ENCODE data around the gene VWC2. TPM values are rescaled to one million over a fixed set of nuclear protein-coding genes. Genes with fewer than 3 reads are reported as not detected.

The VWC2 gene
- total RNA-seq, 1 experiment from 2014 or later, result not detected

DNA sequence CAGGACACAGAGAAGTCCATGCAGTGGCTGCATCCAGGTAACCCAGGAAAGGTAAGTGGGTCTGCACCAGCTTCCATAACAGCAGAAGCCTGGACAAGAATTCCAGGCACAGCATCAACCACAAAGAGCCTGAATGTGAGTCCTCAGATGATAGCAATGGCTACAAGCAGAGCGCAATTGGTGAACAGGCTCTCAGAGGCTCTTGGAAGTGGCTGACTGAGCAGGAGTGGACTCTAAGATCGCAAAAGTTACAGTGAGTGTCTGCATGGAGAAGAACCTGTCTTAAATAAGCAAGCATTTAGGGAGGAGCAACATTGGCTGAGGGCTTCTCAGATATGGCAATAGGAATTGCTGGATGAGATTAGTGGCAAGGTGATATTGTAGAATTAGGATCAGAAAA lies 41.6 kb upstream of the VWC2 start:
- POLR2A ChIA-PET, result no interaction called here
- intact Hi-C loops (cut with micrococcal nuclease; ENCODE audit: unreplicated experiment) (no loop called here), in situ Hi-C loops (cut with HindIII; ENCODE audit: low pct_unique_long_range_greater_than_20kb, low sequenced_read_pairs) (no loop called here)
- Histone ChIP-seq H3K27me3 (ENCODE audit: control insufficient read depth, insufficient read depth, low read length) (no peaks in the 10 kb centered on the region), H3K27ac (ENCODE audit: low read length) (no peak overlapping the region), H3K9me3 (ENCODE audit: control insufficient read depth, insufficient read depth, low read depth, low read length) (peaks cover 3% of the 10 kb centered on the region; the same call in 1 of the 2 replicates), H3K4me1 (ENCODE audit: control insufficient read depth, insufficient read depth, low read length) (no peaks in the 10 kb centered on the region), H3K36me3 (ENCODE audit: control insufficient read depth, insufficient read depth, low read length) (no peaks in the 10 kb centered on the region), H3K4me3 (ENCODE audit: low read depth in 2 of 2, low read length in 2 of 2) (no peak overlapping the region)
- DNase-seq (ENCODE audit: low read depth, low spot score) (no peak), ATAC-seq (no peak)
- BruUV-seq (replicated peaks), result no TSS peak
- CTCF ChIA-PET, result no interaction called here
- TF ChIP-seq POLR2AphosphoS5 (IDR thresholded peaks at IDR 0.05; ENCODE audit: low read depth, low read length) (no peak), TCF7L2 (IDR thresholded peaks at IDR 0.05; ENCODE audit: low read depth, low read length) (no peak), SIN3A (IDR thresholded peaks at IDR 0.05; ENCODE audit: borderline replicate concordance, insufficient read depth, low read depth, low read length) (no peak)
- TF ChIP-seq, protein P1, sequence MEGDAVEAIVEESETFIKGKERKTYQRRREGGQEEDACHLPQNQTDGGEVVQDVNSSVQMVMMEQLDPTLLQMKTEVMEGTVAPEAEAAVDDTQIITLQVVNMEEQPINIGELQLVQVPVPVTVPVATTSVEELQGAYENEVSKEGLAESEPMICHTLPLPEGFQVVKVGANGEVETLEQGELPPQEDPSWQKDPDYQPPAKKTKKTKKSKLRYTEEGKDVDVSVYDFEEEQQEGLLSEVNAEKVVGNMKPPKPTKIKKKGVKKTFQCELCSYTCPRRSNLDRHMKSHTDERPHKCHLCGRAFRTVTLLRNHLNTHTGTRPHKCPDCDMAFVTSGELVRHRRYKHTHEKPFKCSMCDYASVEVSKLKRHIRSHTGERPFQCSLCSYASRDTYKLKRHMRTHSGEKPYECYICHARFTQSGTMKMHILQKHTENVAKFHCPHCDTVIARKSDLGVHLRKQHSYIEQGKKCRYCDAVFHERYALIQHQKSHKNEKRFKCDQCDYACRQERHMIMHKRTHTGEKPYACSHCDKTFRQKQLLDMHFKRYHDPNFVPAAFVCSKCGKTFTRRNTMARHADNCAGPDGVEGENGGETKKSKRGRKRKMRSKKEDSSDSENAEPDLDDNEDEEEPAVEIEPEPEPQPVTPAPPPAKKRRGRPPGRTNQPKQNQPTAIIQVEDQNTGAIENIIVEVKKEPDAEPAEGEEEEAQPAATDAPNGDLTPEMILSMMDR (IDR thresholded peaks at IDR 0.05), result no peak
- TF ChIP-seq, protein P2, sequence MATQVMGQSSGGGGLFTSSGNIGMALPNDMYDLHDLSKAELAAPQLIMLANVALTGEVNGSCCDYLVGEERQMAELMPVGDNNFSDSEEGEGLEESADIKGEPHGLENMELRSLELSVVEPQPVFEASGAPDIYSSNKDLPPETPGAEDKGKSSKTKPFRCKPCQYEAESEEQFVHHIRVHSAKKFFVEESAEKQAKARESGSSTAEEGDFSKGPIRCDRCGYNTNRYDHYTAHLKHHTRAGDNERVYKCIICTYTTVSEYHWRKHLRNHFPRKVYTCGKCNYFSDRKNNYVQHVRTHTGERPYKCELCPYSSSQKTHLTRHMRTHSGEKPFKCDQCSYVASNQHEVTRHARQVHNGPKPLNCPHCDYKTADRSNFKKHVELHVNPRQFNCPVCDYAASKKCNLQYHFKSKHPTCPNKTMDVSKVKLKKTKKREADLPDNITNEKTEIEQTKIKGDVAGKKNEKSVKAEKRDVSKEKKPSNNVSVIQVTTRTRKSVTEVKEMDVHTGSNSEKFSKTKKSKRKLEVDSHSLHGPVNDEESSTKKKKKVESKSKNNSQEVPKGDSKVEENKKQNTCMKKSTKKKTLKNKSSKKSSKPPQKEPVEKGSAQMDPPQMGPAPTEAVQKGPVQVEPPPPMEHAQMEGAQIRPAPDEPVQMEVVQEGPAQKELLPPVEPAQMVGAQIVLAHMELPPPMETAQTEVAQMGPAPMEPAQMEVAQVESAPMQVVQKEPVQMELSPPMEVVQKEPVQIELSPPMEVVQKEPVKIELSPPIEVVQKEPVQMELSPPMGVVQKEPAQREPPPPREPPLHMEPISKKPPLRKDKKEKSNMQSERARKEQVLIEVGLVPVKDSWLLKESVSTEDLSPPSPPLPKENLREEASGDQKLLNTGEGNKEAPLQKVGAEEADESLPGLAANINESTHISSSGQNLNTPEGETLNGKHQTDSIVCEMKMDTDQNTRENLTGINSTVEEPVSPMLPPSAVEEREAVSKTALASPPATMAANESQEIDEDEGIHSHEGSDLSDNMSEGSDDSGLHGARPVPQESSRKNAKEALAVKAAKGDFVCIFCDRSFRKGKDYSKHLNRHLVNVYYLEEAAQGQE (IDR thresholded peaks at IDR 0.05; ENCODE audit: insufficient read depth in 1 of 2, low read depth in 2 of 2, low read length in 1 of 2), result no peak

DNA sequence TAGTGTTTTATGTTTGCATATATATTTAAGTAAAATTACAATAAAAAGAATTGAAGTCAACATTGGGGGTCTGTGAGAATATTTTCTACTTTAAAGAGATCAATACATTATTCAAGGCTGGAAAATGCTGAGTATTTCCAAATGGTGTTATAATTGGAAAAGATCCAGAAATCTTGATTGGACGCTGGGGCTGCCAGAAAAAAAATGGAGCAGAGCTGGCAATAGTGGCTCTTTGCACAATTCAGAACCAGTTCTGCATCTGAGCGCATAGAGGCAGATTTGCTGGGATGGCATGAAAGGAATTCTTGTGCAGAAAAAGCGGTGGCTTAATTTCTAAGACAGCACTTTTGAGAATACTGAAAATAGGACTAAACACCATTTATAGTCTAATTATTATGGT lies 10.8 kb upstream of the VWC2 start:
- TF ChIP-seq SIN3A (IDR thresholded peaks at IDR 0.05; ENCODE audit: borderline replicate concordance, insufficient read depth, low read depth, low read length), result no peak
- TF ChIP-seq TCF7L2 (IDR thresholded peaks at IDR 0.05; ENCODE audit: low read depth, low read length), result no peak
- TF ChIP-seq, protein P1 (IDR thresholded peaks at IDR 0.05), result no peak
- no peak for TF ChIP-seq POLR2AphosphoS5 (IDR thresholded peaks at IDR 0.05; ENCODE audit: low read depth, low read length)
- TF ChIP-seq, protein P2 (IDR thresholded peaks at IDR 0.05; ENCODE audit: insufficient read depth in 1 of 2, low read depth in 2 of 2, low read length in 1 of 2), result no peak
- in situ Hi-C loops (cut with HindIII; ENCODE audit: low pct_unique_long_range_greater_than_20kb, low sequenced_read_pairs), result no loop called here
- ChIA-PET CTCF (no interaction called here), POLR2A (no interaction called here)
- BruUV-seq (replicated peaks), result no TSS peak
- Histone ChIP-seq H3K27me3 (ENCODE audit: control insufficient read depth, insufficient read depth, low read length) (no peaks in the 10 kb centered on the region), H3K4me3 (ENCODE audit: low read depth in 2 of 2, low read length in 2 of 2) (no peak overlapping the region), H3K9me3 (ENCODE audit: control insufficient read depth, insufficient read depth, low read depth, low read length) (no peaks in the 10 kb centered on the region), H3K27ac (ENCODE audit: low read length) (no peak overlapping the region), H3K4me1 (ENCODE audit: control insufficient read depth, insufficient read depth, low read length) (no peaks in the 10 kb centered on the region), H3K36me3 (ENCODE audit: control insufficient read depth, insufficient read depth, low read length) (no peaks in the 10 kb centered on the region)
- no peak for DNase-seq (ENCODE audit: low read depth, low spot score)
- intact Hi-C loops (cut with micrococcal nuclease; ENCODE audit: unreplicated experiment), result no loop called here
- no peak for ATAC-seq
